ENCODE data around the gene SORBS1. TPM values are rescaled to one million over a fixed set of nuclear protein-coding genes. Genes with fewer than 3 reads are reported as not detected.

The SORBS1 gene
- total RNA-seq, 1 experiment from 2014 or later = 39.9 TPM

GRCh38 chr10:95268438-95268837, 292.7 kb downstream of the SORBS1 start (continued):
- TF ChIP-seq, protein P1, sequence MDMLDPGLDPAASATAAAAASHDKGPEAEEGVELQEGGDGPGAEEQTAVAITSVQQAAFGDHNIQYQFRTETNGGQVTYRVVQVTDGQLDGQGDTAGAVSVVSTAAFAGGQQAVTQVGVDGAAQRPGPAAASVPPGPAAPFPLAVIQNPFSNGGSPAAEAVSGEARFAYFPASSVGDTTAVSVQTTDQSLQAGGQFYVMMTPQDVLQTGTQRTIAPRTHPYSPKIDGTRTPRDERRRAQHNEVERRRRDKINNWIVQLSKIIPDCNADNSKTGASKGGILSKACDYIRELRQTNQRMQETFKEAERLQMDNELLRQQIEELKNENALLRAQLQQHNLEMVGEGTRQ (CRISPR knock-in tag; IDR thresholded peaks at IDR 0.05) = no peak
- no peak for TF ChIP-seq SOX15 (CRISPR knock-in tag; IDR thresholded peaks at IDR 0.05)

DNA sequence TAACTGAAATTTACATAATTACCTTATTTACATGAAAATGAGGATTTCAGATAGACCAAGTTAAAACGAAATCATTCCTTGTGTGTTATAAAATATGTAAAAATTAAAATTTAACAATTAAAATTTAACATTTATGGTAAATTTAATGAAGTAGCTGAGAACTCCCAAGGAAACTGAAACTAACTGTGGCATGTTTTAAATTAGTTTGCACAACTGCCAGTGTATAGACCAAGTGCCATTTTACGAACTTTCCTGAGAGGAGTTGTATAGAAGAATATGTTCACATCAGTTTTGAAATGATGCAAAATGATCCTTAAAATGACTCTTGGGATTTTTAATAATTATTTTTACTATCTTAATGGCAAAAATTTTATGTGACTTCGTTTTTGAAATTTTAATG, 293.9 kb downstream of the SORBS1 start:
- H3K4me3 Mint-ChIP-seq = no peak overlapping the region
- CTCF ChIA-PET = no interaction called here
- H3K27ac Mint-ChIP-seq = no peak overlapping the region

More for the DNA sequence above, 293.9 kb downstream of the SORBS1 start:
- no peaks in the 10 kb centered on the region for H3K27me3 Mint-ChIP-seq (ENCODE audit: low read depth)
- POLR2A ChIA-PET = no interaction called here
- H3K4me1 Mint-ChIP-seq = peaks cover 56% of the 10 kb centered on the region
- H3K36me3 Mint-ChIP-seq = peaks cover 55% of the 10 kb centered on the region
- TF ChIP-seq ATF2 (CRISPR knock-in tag; IDR thresholded peaks at IDR 0.05; ENCODE audit: borderline replicate concordance, low read depth) = no peak
- TF ChIP-seq SMAD3 (CRISPR knock-in tag; IDR thresholded peaks at IDR 0.05; ENCODE audit: borderline replicate concordance) = no peak
- no peak for TF ChIP-seq ZNF532 (CRISPR knock-in tag; IDR thresholded peaks at IDR 0.05; ENCODE audit: borderline replicate concordance)
- TF ChIP-seq FOXP1 (CRISPR knock-in tag; IDR thresholded peaks at IDR 0.05; ENCODE audit: borderline replicate concordance) = no peak
- TF ChIP-seq EMX1 (CRISPR knock-in tag; IDR thresholded peaks at IDR 0.05) = no peak
- no peak for TF ChIP-seq AR (CRISPR knock-in tag; IDR thresholded peaks at IDR 0.05)
- no peak for TF ChIP-seq ATF1 (CRISPR knock-in tag; IDR thresholded peaks at IDR 0.05)
- TF ChIP-seq, protein P2, sequence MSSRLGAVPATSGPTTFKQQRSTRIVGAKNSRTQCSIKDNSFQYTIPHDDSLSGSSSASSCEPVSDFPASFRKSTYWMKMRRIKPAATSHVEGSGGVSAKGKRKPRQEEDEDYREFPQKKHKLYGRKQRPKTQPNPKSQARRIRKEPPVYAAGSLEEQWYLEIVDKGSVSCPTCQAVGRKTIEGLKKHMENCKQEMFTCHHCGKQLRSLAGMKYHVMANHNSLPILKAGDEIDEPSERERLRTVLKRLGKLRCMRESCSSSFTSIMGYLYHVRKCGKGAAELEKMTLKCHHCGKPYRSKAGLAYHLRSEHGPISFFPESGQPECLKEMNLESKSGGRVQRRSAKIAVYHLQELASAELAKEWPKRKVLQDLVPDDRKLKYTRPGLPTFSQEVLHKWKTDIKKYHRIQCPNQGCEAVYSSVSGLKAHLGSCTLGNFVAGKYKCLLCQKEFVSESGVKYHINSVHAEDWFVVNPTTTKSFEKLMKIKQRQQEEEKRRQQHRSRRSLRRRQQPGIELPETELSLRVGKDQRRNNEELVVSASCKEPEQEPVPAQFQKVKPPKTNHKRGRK (CRISPR knock-in tag; IDR thresholded peaks at IDR 0.05; ENCODE audit: borderline replicate concordance) = no peak
- no peak for TF ChIP-seq IRF1 (CRISPR knock-in tag; IDR thresholded peaks at IDR 0.05)
- TF ChIP-seq, protein P3, sequence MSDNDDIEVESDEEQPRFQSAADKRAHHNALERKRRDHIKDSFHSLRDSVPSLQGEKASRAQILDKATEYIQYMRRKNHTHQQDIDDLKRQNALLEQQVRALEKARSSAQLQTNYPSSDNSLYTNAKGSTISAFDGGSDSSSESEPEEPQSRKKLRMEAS (CRISPR knock-in tag; IDR thresholded peaks at IDR 0.05) = no peak
- H3K9me3 Mint-ChIP-seq = no peaks in the 10 kb centered on the region
- DNase-seq (ENCODE audit: low spot score) (no peak), ATAC-seq (no peak)

Data from WTC11 (cell line).